Upper lobe of right lung (tissue), 1 donor: ENCODE measurements around the gene TXNRD2. TPM values are rescaled to one million over a fixed set of nuclear protein-coding genes. Genes with fewer than 3 reads are reported as not detected.
A peak's percentile ranks its signal among the peaks of the same experiment; 100 is the strongest.

ENCODE experiments used
- ATAC-seq: fragments of 200-7000 bp; cut with Tn5 transposase; one replicate; pipeline ENCODE4 v1.9.1; 2020; ENCODE audit warnings: mild to moderate bottlenecking, moderate library complexity
- DNase-seq: peaks from one replicate; pipeline ENCODE4 v3.0.0-alpha.2; 2020
- H3K27ac ChIP-seq: fragments of 200-600 bp; one replicate; pipeline ENCODE4 v1.8.0; 2022
- H3K27me3 ChIP-seq: fragments of 200-600 bp; one replicate; pipeline ENCODE4 v1.8.0; 2022; ENCODE audit warnings: mild to moderate bottlenecking
- H3K36me3 ChIP-seq: fragments of 200-600 bp; one replicate; pipeline ENCODE4 v1.8.0; 2022
- H3K4me1 ChIP-seq: fragments of 200-600 bp; one replicate; pipeline ENCODE4 v1.8.0; 2022
- H3K4me3 ChIP-seq: fragments of 200-600 bp; one replicate; pipeline ENCODE4 v1.8.0; 2022; ENCODE audit warnings: mild to moderate bottlenecking
- H3K9me3 ChIP-seq: fragments of 200-600 bp; one replicate; pipeline ENCODE4 v1.8.0; 2022
- CTCF ChIP-seq: fragments of 200-600 bp; IDR thresholded peaks from one replicate; pipeline ENCODE4 v1.8.0; 2022; ENCODE audit warnings: antibody characterized with exemption
- intact Hi-C: fragments of 100-400 bp; cut with DNase I; formaldehyde crosslinking; loops from one replicate; pipeline ENCODE4 v1.11.0; 2022
- total RNA-seq: library from RNA; stranded (reverse); fragmentation: NEBNext Ultra II Directional; extraction: Animal tissue kit (Norgen Biotek cat#: 25700); gene quantifications from one replicate; pipeline ENCODE4 v1.2.1, GENCODE V29; 2021
- donor health status: DM: no; HTN: yes; CAD: no; lungs with severe emphysema.

Gene TXNRD2
- total RNA-seq, 1 donor from 2014 or later = 40.7 TPM

- intact Hi-C loops = no loop called here
- Histone ChIP-seq H3K4me3 (no peak overlapping the region), H3K4me1 (peaks cover 27% of the 10 kb centered on the region), H3K9me3 (no peaks in the 10 kb centered on the region), H3K27me3 (no peaks in the 10 kb centered on the region), H3K27ac (no peak overlapping the region), H3K36me3 (no peaks in the 10 kb centered on the region)
- peak; percentile 50 for DNase-seq
- ATAC-seq = no peak
- no peak for TF ChIP-seq CTCF
These were observed 69.5 kb downstream of the TXNRD2 start for GRCh38 chr22:19871845-19872778.

GRCh38 chr22:19871023-19871844 is 70.4 kb downstream of the TXNRD2 start:
- DNase-seq (peak; percentile 56), ATAC-seq (no peak)
- TF ChIP-seq CTCF = no peak
- Histone ChIP-seq H3K4me1 (peaks cover 27% of the 10 kb centered on the region), H3K9me3 (no peaks in the 10 kb centered on the region), H3K36me3 (no peaks in the 10 kb centered on the region), H3K27me3 (no peaks in the 10 kb centered on the region), H3K27ac (no peak overlapping the region), H3K4me3 (no peak overlapping the region)
- intact Hi-C loops = no loop called here

- ATAC-seq (no peak), DNase-seq (peak; percentile 53)
- peaks cover 25% of the 10 kb centered on the region for H3K4me1 ChIP-seq
- H3K36me3 ChIP-seq = no peaks in the 10 kb centered on the region
- H3K27ac ChIP-seq = no peak overlapping the region
- no peaks in the 10 kb centered on the region for H3K27me3 ChIP-seq
- intact Hi-C loops = no loop called here
- TF ChIP-seq CTCF = no peak
- H3K4me3 ChIP-seq = no peak overlapping the region
- H3K9me3 ChIP-seq = no peaks in the 10 kb centered on the region
These were observed 71.2 kb downstream of the TXNRD2 start for GRCh38 chr22:19870153-19871022.

- intact Hi-C loops = no loop called here
- no peaks in the 10 kb centered on the region for H3K9me3 ChIP-seq
- H3K36me3 ChIP-seq = no peaks in the 10 kb centered on the region
- no peaks in the 10 kb centered on the region for H3K27me3 ChIP-seq
- peaks cover 17% of the 10 kb centered on the region for H3K4me1 ChIP-seq
- no peak for TF ChIP-seq CTCF
- peak; percentile 48 for DNase-seq
- H3K4me3 ChIP-seq = no peak overlapping the region
- no peak for ATAC-seq
- no peak overlapping the region for H3K27ac ChIP-seq
These were observed 72.0 kb downstream of the TXNRD2 start for GRCh38 chr22:19869497-19870152.
